ENCODE measurements around the gene ANHX. TPM values are rescaled to one million over a fixed set of nuclear protein-coding genes. Genes with fewer than 3 reads are reported as not detected.

ANHX gene
- total and polyA plus RNA-seq, 2 of the 13 experiments (the other 11 are each of a cell fraction or from before 2014, with no cell fraction given), result not detected

DNA sequence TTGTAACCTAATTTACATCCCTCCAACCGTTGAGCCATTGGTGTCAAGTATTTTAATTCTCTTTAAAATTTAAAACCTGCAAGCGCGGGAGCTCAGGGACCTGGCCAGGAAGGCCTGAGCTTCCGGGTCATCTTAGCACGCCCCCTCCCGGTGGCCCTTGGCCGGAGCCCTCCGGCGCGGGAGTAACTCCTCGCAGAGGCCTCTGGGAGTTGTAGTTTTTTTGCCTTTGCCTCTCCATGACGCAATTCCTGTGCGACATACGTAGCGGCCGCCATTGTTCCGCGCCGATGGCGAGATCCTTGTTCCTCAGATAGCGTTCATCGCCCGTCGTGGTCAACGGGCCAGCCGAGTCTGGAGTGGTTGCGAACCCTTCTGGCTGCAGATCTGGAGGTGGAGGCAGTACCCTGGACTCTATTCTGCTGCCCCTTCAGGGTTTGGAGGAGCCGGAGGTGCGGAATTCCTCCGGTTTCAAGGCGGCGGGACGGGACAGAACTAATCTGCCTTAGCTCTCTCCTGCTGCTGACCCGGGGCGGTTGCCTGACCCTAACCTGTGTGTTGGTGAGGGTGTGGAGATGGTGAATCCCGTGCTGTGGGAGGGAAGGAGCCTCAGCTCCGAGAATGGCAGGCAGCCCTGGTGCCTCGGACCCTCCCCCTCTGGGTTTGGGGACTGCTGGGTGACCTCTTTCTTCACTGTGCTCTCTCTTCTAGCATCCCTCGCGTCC is 54.3 kb downstream of the ANHX start, which contains the start of gene ZNF268 (continued):
- peak; percentile 99 for TF ChIP-seq KAT8 (CRISPR knock-in tag; IDR thresholded peaks at IDR 0.05)
- peak; percentile 89 for TF ChIP-seq ELF3 (CRISPR knock-in tag; IDR thresholded peaks at IDR 0.05)
- TF ChIP-seq, protein P1, sequence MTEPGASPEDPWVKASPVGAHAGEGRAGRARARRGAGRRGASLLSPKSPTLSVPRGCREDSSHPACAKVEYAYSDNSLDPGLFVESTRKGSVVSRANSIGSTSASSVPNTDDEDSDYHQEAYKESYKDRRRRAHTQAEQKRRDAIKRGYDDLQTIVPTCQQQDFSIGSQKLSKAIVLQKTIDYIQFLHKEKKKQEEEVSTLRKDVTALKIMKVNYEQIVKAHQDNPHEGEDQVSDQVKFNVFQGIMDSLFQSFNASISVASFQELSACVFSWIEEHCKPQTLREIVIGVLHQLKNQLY (CRISPR knock-in tag; IDR thresholded peaks at IDR 0.05), result 0 out of 2 replicates have a peak, but pooled peaks have one; percentile 17
- TF ChIP-seq HNRNPUL1 (IDR thresholded peaks at IDR 0.05; ENCODE audit: low read depth, low read length), result no peak
- TF ChIP-seq ZNF780A (CRISPR knock-in tag; IDR thresholded peaks at IDR 0.05), result no peak
- 0 out of 2 replicates have a peak, but pooled peaks have one; percentile 27 for TF ChIP-seq ETV6 (CRISPR knock-in tag; conservative IDR thresholded peaks at IDR 0.05)
- TF ChIP-seq RXRB (CRISPR knock-in tag; IDR thresholded peaks at IDR 0.05; ENCODE audit: borderline replicate concordance), result 0 out of 2 replicates have a peak, but pooled peaks have one; percentile 46
- TF ChIP-seq, protein P2, sequence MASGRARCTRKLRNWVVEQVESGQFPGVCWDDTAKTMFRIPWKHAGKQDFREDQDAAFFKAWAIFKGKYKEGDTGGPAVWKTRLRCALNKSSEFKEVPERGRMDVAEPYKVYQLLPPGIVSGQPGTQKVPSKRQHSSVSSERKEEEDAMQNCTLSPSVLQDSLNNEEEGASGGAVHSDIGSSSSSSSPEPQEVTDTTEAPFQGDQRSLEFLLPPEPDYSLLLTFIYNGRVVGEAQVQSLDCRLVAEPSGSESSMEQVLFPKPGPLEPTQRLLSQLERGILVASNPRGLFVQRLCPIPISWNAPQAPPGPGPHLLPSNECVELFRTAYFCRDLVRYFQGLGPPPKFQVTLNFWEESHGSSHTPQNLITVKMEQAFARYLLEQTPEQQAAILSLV (CRISPR knock-in tag; IDR thresholded peaks at IDR 0.05; ENCODE audit: borderline replicate concordance), result no peak
- TF ChIP-seq, protein P3, sequence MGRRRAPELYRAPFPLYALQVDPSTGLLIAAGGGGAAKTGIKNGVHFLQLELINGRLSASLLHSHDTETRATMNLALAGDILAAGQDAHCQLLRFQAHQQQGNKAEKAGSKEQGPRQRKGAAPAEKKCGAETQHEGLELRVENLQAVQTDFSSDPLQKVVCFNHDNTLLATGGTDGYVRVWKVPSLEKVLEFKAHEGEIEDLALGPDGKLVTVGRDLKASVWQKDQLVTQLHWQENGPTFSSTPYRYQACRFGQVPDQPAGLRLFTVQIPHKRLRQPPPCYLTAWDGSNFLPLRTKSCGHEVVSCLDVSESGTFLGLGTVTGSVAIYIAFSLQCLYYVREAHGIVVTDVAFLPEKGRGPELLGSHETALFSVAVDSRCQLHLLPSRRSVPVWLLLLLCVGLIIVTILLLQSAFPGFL (CRISPR knock-in tag; IDR thresholded peaks at IDR 0.05), result no peak
- TF ChIP-seq, protein P4, sequence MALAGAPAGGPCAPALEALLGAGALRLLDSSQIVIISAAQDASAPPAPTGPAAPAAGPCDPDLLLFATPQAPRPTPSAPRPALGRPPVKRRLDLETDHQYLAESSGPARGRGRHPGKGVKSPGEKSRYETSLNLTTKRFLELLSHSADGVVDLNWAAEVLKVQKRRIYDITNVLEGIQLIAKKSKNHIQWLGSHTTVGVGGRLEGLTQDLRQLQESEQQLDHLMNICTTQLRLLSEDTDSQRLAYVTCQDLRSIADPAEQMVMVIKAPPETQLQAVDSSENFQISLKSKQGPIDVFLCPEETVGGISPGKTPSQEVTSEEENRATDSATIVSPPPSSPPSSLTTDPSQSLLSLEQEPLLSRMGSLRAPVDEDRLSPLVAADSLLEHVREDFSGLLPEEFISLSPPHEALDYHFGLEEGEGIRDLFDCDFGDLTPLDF (CRISPR knock-in tag; IDR thresholded peaks at IDR 0.05), result peak; percentile 80; the same call in 1 of the 2 replicates
- TF ChIP-seq NR2F1 (CRISPR knock-in tag; IDR thresholded peaks at IDR 0.05), result peak; percentile 8 to 43; a peak in 2 of 4 replicates
- no peak for TF ChIP-seq ZNF776 (CRISPR knock-in tag; IDR thresholded peaks at IDR 0.05)
- peak; percentile 78 for TF ChIP-seq ZGPAT (CRISPR knock-in tag; IDR thresholded peaks at IDR 0.05)
- TF ChIP-seq ZNF143 (CRISPR knock-in tag; IDR thresholded peaks at IDR 0.05), result peak; percentile 98
- peak; percentile 72 for TF ChIP-seq GABPA (IDR thresholded peaks at IDR 0.05; ENCODE audit: low read depth, low read length)
- peak; percentile 97 for TF ChIP-seq GABPA (CRISPR knock-in tag; IDR thresholded peaks at IDR 0.05; ENCODE audit: low read depth)
- TF ChIP-seq IRF1 (CRISPR knock-in tag; IDR thresholded peaks at IDR 0.05; ENCODE audit: low read depth), result no peak
- TF ChIP-seq GMEB2 (CRISPR knock-in tag; IDR thresholded peaks at IDR 0.05; ENCODE audit: low read depth), result peak; percentile 81
